Measurements from ENCODE around the gene EFHC1. TPM values are rescaled to one million over a fixed set of nuclear protein-coding genes. Genes with fewer than 3 reads are reported as not detected.

Gene EFHC1
- total RNA-seq, 1 donor from 2014 or later = 54.9 TPM

DNA sequence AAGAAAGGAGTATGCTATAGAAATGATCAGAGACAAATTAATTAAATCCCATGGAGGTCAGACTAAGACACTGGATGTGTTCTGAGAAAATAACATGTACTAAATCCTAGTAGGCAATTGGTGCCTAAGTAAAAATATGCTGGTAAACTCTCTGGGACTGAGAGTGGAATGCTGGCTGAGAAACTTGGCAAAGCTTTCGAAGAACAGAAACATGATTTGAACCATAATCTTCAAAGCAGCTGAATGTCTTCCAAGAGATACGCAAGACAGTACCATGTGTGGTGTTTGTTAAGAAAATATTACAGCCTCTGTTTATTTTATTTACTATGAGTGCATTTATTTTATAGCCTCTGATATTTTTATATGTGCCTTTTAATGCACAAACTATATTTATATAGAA, 55.2 kb downstream of the EFHC1 start:
- Mint-ChIP-seq H3K4me1 (ENCODE audit: unreplicated experiment) (no peaks in the 10 kb centered on the region), H3K9me3 (no peaks in the 10 kb centered on the region), H3K27ac (no peak overlapping the region), H3K36me3 (peaks cover under 1% of the 10 kb centered on the region), H3K27me3 (no peaks in the 10 kb centered on the region), H3K4me3 (no peak overlapping the region)
- TF ChIP-seq, protein P1, sequence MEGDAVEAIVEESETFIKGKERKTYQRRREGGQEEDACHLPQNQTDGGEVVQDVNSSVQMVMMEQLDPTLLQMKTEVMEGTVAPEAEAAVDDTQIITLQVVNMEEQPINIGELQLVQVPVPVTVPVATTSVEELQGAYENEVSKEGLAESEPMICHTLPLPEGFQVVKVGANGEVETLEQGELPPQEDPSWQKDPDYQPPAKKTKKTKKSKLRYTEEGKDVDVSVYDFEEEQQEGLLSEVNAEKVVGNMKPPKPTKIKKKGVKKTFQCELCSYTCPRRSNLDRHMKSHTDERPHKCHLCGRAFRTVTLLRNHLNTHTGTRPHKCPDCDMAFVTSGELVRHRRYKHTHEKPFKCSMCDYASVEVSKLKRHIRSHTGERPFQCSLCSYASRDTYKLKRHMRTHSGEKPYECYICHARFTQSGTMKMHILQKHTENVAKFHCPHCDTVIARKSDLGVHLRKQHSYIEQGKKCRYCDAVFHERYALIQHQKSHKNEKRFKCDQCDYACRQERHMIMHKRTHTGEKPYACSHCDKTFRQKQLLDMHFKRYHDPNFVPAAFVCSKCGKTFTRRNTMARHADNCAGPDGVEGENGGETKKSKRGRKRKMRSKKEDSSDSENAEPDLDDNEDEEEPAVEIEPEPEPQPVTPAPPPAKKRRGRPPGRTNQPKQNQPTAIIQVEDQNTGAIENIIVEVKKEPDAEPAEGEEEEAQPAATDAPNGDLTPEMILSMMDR (conservative IDR thresholded peaks at IDR 0.05) = no peak
- no peak for DNase-seq (ENCODE audit: extremely low spot score, unreplicated experiment)

DNA sequence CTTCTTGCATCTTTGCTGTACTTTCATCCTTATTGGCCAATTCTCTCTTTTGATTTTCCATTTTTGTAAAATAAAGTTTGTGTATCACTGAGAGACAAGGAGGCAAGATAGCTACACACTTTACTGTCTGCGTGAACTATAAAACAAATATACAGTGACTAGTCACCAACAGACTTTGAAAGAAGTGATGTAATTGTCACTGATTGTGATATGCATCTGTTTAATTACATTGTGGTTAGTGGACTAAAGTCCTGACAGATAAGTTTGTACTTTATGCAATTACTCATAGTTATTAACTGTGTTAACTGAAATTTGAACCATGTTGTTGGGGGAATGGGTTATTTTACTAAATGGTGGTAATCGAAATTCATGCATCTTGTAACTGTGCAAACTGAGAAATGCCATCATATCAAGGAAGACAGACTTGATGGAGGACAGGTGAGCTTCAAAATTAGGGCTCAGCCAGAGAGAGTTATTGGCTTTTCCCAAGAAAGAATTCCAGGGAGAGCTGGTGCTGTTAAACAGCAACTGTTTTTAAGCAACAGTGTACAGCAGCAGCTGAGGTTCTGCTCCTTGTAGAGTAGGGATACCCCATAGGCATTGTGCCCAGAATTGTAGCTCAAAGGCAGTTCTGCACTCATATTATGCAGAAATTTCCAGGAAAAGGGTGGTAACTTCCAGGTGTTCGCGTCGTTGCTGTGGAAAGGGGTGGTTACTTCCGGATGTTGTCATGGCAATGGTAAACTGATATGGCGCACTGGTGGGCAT, 62.9 kb downstream of the EFHC1 start:
- Mint-ChIP-seq H3K9me3 (no peaks in the 10 kb centered on the region), H3K27ac (no peak overlapping the region), H3K4me3 (no peak overlapping the region), H3K36me3 (peaks cover 24% of the 10 kb centered on the region), H3K27me3 (no peaks in the 10 kb centered on the region), H3K4me1 (ENCODE audit: unreplicated experiment) (peaks cover 4% of the 10 kb centered on the region)
- TF ChIP-seq, protein P1 (conservative IDR thresholded peaks at IDR 0.05) = no peak
- DNase-seq (ENCODE audit: extremely low spot score, unreplicated experiment) = no peak

DNA sequence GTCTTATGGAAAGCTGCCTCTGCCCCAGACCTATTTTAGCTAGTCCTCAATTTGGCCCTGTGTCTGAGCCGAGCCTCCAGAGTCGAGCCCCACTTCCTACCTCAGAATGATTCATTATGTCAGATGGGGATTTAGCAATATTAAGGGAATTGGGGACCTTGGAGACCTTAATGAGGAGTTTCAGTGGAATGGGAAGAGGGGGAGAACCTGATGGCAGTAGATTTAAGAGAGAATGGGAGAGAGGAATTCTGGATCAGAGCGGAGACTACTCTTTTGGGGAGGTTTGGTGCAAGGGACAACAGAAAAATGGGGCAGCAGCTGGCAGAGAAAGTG, 63.5 kb downstream of the EFHC1 start:
- no peak overlapping the region for H3K27ac Mint-ChIP-seq
- no peak overlapping the region for H3K4me3 Mint-ChIP-seq
- peaks cover 4% of the 10 kb centered on the region for H3K4me1 Mint-ChIP-seq (ENCODE audit: unreplicated experiment)
- TF ChIP-seq, protein P1 (conservative IDR thresholded peaks at IDR 0.05) = no peak
- peaks cover 24% of the 10 kb centered on the region for H3K36me3 Mint-ChIP-seq
- no peaks in the 10 kb centered on the region for H3K27me3 Mint-ChIP-seq
- H3K9me3 Mint-ChIP-seq = no peaks in the 10 kb centered on the region
- no peak for DNase-seq (ENCODE audit: extremely low spot score, unreplicated experiment)

DNA sequence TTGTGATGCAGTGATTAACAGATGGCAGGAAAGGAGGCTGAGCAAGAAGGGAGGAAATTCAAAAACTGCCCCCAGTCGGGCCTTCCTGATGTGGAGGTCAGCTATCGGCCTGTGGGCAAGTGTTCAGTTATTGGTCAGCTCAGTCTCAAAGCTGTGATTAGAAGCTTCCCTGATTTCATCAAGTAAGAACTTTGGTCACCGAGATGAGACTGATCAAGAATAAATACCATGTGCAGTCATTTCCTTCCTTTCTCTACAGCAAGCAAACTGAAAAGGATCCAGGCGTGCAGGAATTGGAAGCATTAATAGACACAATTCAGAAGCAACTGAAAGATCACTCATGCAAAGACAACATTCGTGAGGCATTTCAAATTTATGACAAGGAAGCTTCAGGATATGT, 69.7 kb downstream of the EFHC1 start:
- DNase-seq (ENCODE audit: extremely low spot score, unreplicated experiment) = no peak
- H3K4me3 Mint-ChIP-seq = no peak overlapping the region
- no peaks in the 10 kb centered on the region for H3K9me3 Mint-ChIP-seq
- no peak overlapping the region for H3K27ac Mint-ChIP-seq
- no peaks in the 10 kb centered on the region for H3K4me1 Mint-ChIP-seq (ENCODE audit: unreplicated experiment)
- no peaks in the 10 kb centered on the region for H3K27me3 Mint-ChIP-seq
- TF ChIP-seq, protein P1 (conservative IDR thresholded peaks at IDR 0.05) = no peak
- H3K36me3 Mint-ChIP-seq = peaks cover 19% of the 10 kb centered on the region

DNA sequence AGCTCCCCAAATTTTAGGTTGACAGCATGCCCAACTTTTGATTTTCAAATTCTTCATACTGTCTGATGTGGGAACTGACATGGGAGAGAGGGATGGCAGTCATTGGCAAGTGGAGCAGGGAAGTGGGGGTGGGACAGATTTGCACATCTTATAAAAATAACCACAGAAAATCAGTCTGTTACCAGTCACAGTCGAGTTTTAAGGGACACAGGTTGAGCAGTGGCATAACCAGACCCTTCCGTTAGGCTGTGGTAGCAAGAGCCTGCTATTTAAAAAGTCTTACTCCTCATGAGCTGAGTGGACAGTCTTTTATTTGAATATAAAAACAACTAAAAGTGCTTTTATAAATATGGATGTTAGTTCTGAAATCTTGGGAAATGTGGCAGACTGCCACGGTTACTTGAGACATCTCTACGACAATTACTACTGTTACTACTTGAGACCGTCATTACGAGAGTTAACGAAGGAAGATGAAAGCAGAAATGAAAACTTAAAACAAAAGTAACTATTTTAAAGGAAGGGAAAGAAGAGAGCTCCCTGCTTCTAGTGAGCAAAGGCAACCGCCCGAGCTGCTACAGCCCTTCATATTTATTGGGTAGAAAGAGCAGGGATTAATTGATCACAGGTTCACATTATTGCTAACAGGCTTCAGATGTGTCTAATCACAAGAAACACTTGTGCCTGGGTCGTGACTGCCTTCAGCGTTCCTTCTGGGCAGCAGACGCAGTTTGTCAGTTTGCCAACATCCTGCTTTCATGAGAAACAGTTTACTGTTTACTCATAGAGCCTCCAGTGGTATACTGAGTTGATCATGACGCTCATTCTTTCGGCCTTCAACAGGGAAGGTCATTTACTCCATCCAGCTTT, 71.3 kb downstream of the EFHC1 start:
- Mint-ChIP-seq H3K27ac (no peak overlapping the region), H3K9me3 (no peaks in the 10 kb centered on the region), H3K4me1 (ENCODE audit: unreplicated experiment) (peaks cover 4% of the 10 kb centered on the region), H3K4me3 (no peak overlapping the region), H3K27me3 (no peaks in the 10 kb centered on the region), H3K36me3 (peaks cover 25% of the 10 kb centered on the region)
- no peak for DNase-seq (ENCODE audit: extremely low spot score, unreplicated experiment)
- TF ChIP-seq, protein P1 (conservative IDR thresholded peaks at IDR 0.05) = no peak
